Stimulated activated CD8-positive, alpha-beta memory T cell treated with anti-CD3 and anti-CD28 coated beads, Interleukin-12 subunit alpha, Interleukin-12 subunit beta, amount 100 ng/mL, for 4 hours (primary cell): ENCODE data around the gene TSBP1.

Experiments
- DNase-seq: peaks from one replicate; pipeline ENCODE4 v3.0.0-alpha.2; 2020; ENCODE audit warnings: low read depth

TSBP1 gene

GRCh38 chr6:32371803-32372202 lies at the start of gene TSBP1:
Gene TSBP1, minus strand, starts transcription at chr6:32371903. Its CDS starts 197 bp downstream, at chr6:32371706.
- no peak for DNase-seq

GRCh38 chr6:32416036-32416435 lies 44.3 kb upstream of the TSBP1 start:
- DNase-seq: no peak

GRCh38 chr6:32415521-32416019 lies 43.9 kb upstream of the TSBP1 start:
- peak; percentile 55 for DNase-seq

GRCh38 chr6:32413427-32414047 lies 41.8 kb upstream of the TSBP1 start:
- DNase-seq: peak; percentile 61

- DNase-seq: no peak
Observed at GRCh38 chr6:32411566-32412327, 40.0 kb upstream of the TSBP1 start.

GRCh38 chr6:32410906-32411305 lies 39.2 kb upstream of the TSBP1 start:
- DNase-seq: no peak

- DNase-seq: no peak
Observed at GRCh38 chr6:32406857-32407256, 35.2 kb upstream of the TSBP1 start, which contains the start of gene BTNL2. Gene BTNL2, minus strand, starts transcription at chr6:32407181. Its CDS starts 58 bp downstream, at chr6:32407123.

- DNase-seq: no peak
Observed at GRCh38 chr6:32406197-32406596, 34.5 kb upstream of the TSBP1 start.

- DNase-seq: no peak
Observed at GRCh38 chr6:32405656-32406055, 34.0 kb upstream of the TSBP1 start.

- DNase-seq: no peak
Observed at GRCh38 chr6:32402812-32403211, 31.1 kb upstream of the TSBP1 start.

GRCh38 chr6:32401284-32401963 lies 29.7 kb upstream of the TSBP1 start:
- no peak for DNase-seq

GRCh38 chr6:32397252-32397920 lies 25.7 kb upstream of the TSBP1 start:
- no peak for DNase-seq

- no peak for DNase-seq
Observed at GRCh38 chr6:32396028-32396427, 24.3 kb upstream of the TSBP1 start.

- no peak for DNase-seq
Observed at GRCh38 chr6:32393665-32394420, 22.1 kb upstream of the TSBP1 start.

GRCh38 chr6:32391505-32391904 lies 19.8 kb upstream of the TSBP1 start:
- no peak for DNase-seq

GRCh38 chr6:32387589-32388340 lies 16.1 kb upstream of the TSBP1 start:
- DNase-seq: no peak

- DNase-seq: no peak
Observed at GRCh38 chr6:32386040-32386439, 14.3 kb upstream of the TSBP1 start.

GRCh38 chr6:32382757-32383420 lies 11.2 kb upstream of the TSBP1 start:
- no peak for DNase-seq

- no peak for DNase-seq
Observed at GRCh38 chr6:32379545-32379944, 7.8 kb upstream of the TSBP1 start.
